GM06990 (cell line): Measurements from ENCODE around the gene DAND5.

Source experiments
- DNase-seq: peaks from one replicate; pipeline ENCODE4 v3.0.0-alpha.2; 2011; ENCODE audit not compliant: insufficient read length; ENCODE audit errors: extremely low read depth
- H3K27me3 ChIP-seq: replicated peaks from 2 replicates; pipeline ENCODE4 v1.6.0; 2011; ENCODE audit warnings: low read length; ENCODE audit not compliant: control insufficient read depth, insufficient read depth
- H3K36me3 ChIP-seq: 2 replicates; pipeline ENCODE4 v1.5.1; 2011; ENCODE audit warnings: low read length; ENCODE audit not compliant: control insufficient read depth, insufficient read depth
- H3K4me3 ChIP-seq: replicated peaks from 2 replicates; pipeline ENCODE4 v1.5.1; 2011; ENCODE audit warnings: low read depth, mild to moderate bottlenecking, control low read depth, low read length
- CTCF ChIP-seq: IDR thresholded peaks from 2 replicates; pipeline ENCODE4 v1.5.1; 2011; ENCODE audit warnings: low read length, control low read depth, mild to moderate bottlenecking, inconsistent platforms; ENCODE audit not compliant: insufficient read depth, poor library complexity, severe bottlenecking

The DAND5 gene

GRCh38 chr19:13023656-13024055 lies 54.3 kb downstream of the DAND5 start:
- no peak for TF ChIP-seq CTCF
- no peaks in the 10 kb centered on the region for H3K36me3 ChIP-seq
- H3K27me3 ChIP-seq: peaks cover 2% of the 10 kb centered on the region; the same call in 1 of the 2 replicates
- no peak for DNase-seq
- H3K4me3 ChIP-seq: no peak overlapping the region
